ENCODE measurements around the gene HSD11B1L.

The HSD11B1L gene

GRCh38 chr19:5679289-5680083 lies 1.3 kb upstream of the HSD11B1L start:
- TF ChIP-seq CTCF (conservative IDR thresholded peaks at IDR 0.05; ENCODE audit: low read depth, low read length), result no peak
- no peak for DNase-seq (ENCODE audit: low read depth)
- H3K4me3 ChIP-seq (ENCODE audit: low read length), result peak overlapping the region; percentile 97

GRCh38 chr19:5680084-5680436 lies 767 bp upstream of the HSD11B1L start:
- DNase-seq (ENCODE audit: low read depth), result no peak
- peak overlapping the region; percentile 97 for H3K4me3 ChIP-seq (ENCODE audit: low read length)
- TF ChIP-seq CTCF (conservative IDR thresholded peaks at IDR 0.05; ENCODE audit: low read depth, low read length), result no peak

- no peak for DNase-seq (ENCODE audit: low read depth)
- H3K4me3 ChIP-seq (ENCODE audit: low read length), result peak overlapping the region; percentile 97
- no peak for TF ChIP-seq CTCF (conservative IDR thresholded peaks at IDR 0.05; ENCODE audit: low read depth, low read length)
Observed at GRCh38 chr19:5681391-5682106, 722 bp downstream of the HSD11B1L start.

GRCh38 chr19:5682107-5682482 lies 1.3 kb downstream of the HSD11B1L start:
- TF ChIP-seq CTCF (conservative IDR thresholded peaks at IDR 0.05; ENCODE audit: low read depth, low read length), result no peak
- DNase-seq (ENCODE audit: low read depth), result no peak
- no peak overlapping the region for H3K4me3 ChIP-seq (ENCODE audit: low read length)

- no peak for DNase-seq (ENCODE audit: low read depth)
- H3K4me3 ChIP-seq (ENCODE audit: low read length), result no peak overlapping the region
- no peak for TF ChIP-seq CTCF (conservative IDR thresholded peaks at IDR 0.05; ENCODE audit: low read depth, low read length)
Observed at GRCh38 chr19:5683177-5683886, 2.5 kb downstream of the HSD11B1L start.

- no peak for DNase-seq (ENCODE audit: low read depth)
- no peak overlapping the region for H3K4me3 ChIP-seq (ENCODE audit: low read length)
- no peak for TF ChIP-seq CTCF (conservative IDR thresholded peaks at IDR 0.05; ENCODE audit: low read depth, low read length)
Observed at GRCh38 chr19:5684694-5685430, 4.0 kb downstream of the HSD11B1L start.

All from retinal pigment epithelial cell (primary cell).